Measurements from ENCODE around the gene SLC44A4.

The SLC44A4 gene

DNA sequence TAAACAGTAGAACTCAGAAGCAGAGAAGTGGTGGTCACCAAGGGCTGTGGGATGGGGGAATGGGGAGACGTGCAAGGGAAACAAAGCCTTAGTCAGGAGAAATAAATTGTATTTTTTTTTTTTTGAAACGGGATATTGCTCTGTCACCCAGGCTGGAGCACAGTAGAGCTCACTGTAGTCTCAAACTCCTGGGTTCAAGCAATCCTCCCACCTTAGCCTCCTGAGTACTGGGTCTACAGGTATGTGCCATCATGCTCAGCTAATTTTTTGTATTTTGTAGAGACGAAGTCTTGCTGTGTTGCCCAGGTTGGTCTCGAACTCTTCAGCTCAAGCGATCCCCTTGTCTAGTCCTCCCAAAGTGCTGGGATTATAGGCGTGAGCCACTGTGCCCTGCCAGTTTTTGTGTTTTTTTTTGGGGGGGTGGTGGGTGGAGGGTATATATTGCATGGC is 47.9 kb downstream of the SLC44A4 start:
- TF ChIP-seq EZH2phosphoT487 (IDR thresholded peaks at IDR 0.05; ENCODE audit: low read depth): no peak
- TF ChIP-seq, protein P1, sequence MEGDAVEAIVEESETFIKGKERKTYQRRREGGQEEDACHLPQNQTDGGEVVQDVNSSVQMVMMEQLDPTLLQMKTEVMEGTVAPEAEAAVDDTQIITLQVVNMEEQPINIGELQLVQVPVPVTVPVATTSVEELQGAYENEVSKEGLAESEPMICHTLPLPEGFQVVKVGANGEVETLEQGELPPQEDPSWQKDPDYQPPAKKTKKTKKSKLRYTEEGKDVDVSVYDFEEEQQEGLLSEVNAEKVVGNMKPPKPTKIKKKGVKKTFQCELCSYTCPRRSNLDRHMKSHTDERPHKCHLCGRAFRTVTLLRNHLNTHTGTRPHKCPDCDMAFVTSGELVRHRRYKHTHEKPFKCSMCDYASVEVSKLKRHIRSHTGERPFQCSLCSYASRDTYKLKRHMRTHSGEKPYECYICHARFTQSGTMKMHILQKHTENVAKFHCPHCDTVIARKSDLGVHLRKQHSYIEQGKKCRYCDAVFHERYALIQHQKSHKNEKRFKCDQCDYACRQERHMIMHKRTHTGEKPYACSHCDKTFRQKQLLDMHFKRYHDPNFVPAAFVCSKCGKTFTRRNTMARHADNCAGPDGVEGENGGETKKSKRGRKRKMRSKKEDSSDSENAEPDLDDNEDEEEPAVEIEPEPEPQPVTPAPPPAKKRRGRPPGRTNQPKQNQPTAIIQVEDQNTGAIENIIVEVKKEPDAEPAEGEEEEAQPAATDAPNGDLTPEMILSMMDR (IDR thresholded peaks at IDR 0.05; ENCODE audit: low read depth, low read length): no peak
- Histone ChIP-seq H3K9me3 (ENCODE audit: insufficient read depth, low read length) (no peaks in the 10 kb centered on the region), H3K4me2 (ENCODE audit: low read length) (peak overlapping the region; percentile 94), H2AFZ (ENCODE audit: low read depth, low read length) (peak overlapping the region; percentile 97; the same call in 1 of the 2 replicates), H3K79me2 (ENCODE audit: low read length) (peaks cover 18% of the 10 kb centered on the region), H3K9ac (ENCODE audit: low read length) (peak overlapping the region; percentile 84), H3K4me3 (ENCODE audit: low read length) (peak overlapping the region; percentile 84), H3K4me1 (ENCODE audit: low read length) (peaks cover 19% of the 10 kb centered on the region), H3K36me3 (replicated peaks; ENCODE audit: low read depth, low read length) (peaks cover 5% of the 10 kb centered on the region), H4K20me1 (ENCODE audit: insufficient read depth, low read length) (no peaks in the 10 kb centered on the region), H3K27me3 (ENCODE audit: low read depth, low read length) (no peaks in the 10 kb centered on the region), H3K27ac (ENCODE audit: low read length) (0 out of 2 replicates have a peak overlapping the region, but pooled peaks have one; percentile 64)

- Histone ChIP-seq H3K79me2 (ENCODE audit: low read length) (peaks cover 7% of the 10 kb centered on the region), H4K20me1 (ENCODE audit: insufficient read depth, low read length) (no peaks in the 10 kb centered on the region), H3K27me3 (ENCODE audit: low read depth, low read length) (no peaks in the 10 kb centered on the region), H3K9me3 (ENCODE audit: insufficient read depth, low read length) (no peaks in the 10 kb centered on the region), H2AFZ (ENCODE audit: low read depth, low read length) (no peak overlapping the region), H3K36me3 (replicated peaks; ENCODE audit: low read depth, low read length) (no peaks in the 10 kb centered on the region), H3K27ac (ENCODE audit: low read length) (peak overlapping the region; percentile 64), H3K9ac (ENCODE audit: low read length) (peak overlapping the region; percentile 84), H3K4me2 (ENCODE audit: low read length) (peak overlapping the region; percentile 94), H3K4me1 (ENCODE audit: low read length) (peaks cover 19% of the 10 kb centered on the region), H3K4me3 (ENCODE audit: low read length) (peak overlapping the region; percentile 84)
- TF ChIP-seq, protein P1 (IDR thresholded peaks at IDR 0.05; ENCODE audit: low read depth, low read length): peak; percentile 35
- no peak for TF ChIP-seq EZH2phosphoT487 (IDR thresholded peaks at IDR 0.05; ENCODE audit: low read depth)
These were observed 49.0 kb downstream of the SLC44A4 start for GRCh38 chr6:31829633-31830283.

DNA sequence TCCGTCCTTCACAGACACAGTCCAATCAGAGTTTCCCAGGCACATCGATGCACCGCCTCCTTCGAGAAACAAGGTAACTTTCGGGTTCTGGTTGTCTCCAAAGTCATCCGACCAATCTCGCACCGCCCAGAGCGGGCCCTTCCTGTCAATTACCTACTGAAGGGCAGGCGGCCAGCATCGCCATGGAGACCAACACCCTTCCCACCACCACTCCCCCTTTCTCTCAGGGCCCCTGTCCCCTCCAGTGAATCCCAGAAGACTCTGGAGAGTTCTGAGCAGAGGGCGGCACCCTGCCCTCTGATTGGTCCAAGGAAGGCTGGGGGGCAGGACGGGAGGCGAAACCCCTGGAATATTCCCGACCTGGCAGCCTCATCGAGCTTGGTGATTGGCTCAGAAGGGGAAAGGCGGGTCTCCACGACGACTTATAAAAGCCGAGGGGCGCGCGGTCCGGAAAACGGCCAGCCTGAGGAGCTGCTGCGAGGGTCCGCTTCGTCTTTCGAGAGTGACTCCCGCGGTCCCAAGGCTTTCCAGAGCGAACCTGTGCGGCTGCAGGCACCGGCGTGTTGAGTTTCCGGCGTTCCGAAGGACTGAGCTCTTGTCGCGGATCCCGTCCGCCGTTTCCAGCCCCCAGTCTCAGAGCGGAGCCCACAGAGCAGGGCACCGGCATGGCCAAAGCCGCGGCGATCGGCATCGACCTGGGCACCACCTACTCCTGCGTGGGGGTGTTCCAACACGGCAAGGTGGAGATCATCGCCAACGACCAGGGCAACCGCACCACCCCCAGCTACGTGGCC is 51.3 kb downstream of the SLC44A4 start, which contains the start of gene HSPA1B:
HSPA1B (plus strand) TSS at position 453 of the 794 bp plus-strand sequence; CDS start at position 666, 213 bp downstream.
- Histone ChIP-seq H3K9ac (ENCODE audit: low read length) (peak within 1 kb of the TSS; percentile 72), H4K20me1 (ENCODE audit: insufficient read depth, low read length) (no peaks in the 10 kb centered on the region), H2AFZ (ENCODE audit: low read depth, low read length) (peak within 1 kb of the TSS; percentile 68), H3K9me3 (ENCODE audit: insufficient read depth, low read length) (no peaks in the 10 kb centered on the region), H3K4me3 (ENCODE audit: low read length) (peak within 1 kb of the TSS; percentile 78), H3K36me3 (replicated peaks; ENCODE audit: low read depth, low read length) (no peaks in the 10 kb centered on the region), H3K27ac (ENCODE audit: low read length) (peak within 1 kb of the TSS; percentile 30), H3K4me2 (ENCODE audit: low read length) (peak within 1 kb of the TSS; percentile 81), H3K79me2 (ENCODE audit: low read length) (no peaks in the 10 kb centered on the region), H3K4me1 (ENCODE audit: low read length) (peaks cover 21% of the 10 kb centered on the region), H3K27me3 (ENCODE audit: low read depth, low read length) (no peaks in the 10 kb centered on the region)
- TF ChIP-seq, protein P1 (IDR thresholded peaks at IDR 0.05; ENCODE audit: low read depth, low read length): no peak
- no peak for TF ChIP-seq EZH2phosphoT487 (IDR thresholded peaks at IDR 0.05; ENCODE audit: low read depth)

- H2AFZ ChIP-seq (ENCODE audit: low read depth, low read length): peak overlapping the region; percentile 68
These were observed 52.0 kb downstream of the SLC44A4 start for GRCh38 chr6:31826793-31827285.

More at GRCh38 chr6:31826793-31827285, 52.0 kb downstream of the SLC44A4 start:
- TF ChIP-seq, protein P1 (IDR thresholded peaks at IDR 0.05; ENCODE audit: low read depth, low read length): no peak
- TF ChIP-seq EZH2phosphoT487 (IDR thresholded peaks at IDR 0.05; ENCODE audit: low read depth): no peak
- Histone ChIP-seq H4K20me1 (ENCODE audit: insufficient read depth, low read length) (no peaks in the 10 kb centered on the region), H3K4me3 (ENCODE audit: low read length) (peak overlapping the region; percentile 78), H3K27ac (ENCODE audit: low read length) (peak overlapping the region; percentile 30), H3K9ac (ENCODE audit: low read length) (peak overlapping the region; percentile 72), H3K27me3 (ENCODE audit: low read depth, low read length) (no peaks in the 10 kb centered on the region), H3K79me2 (ENCODE audit: low read length) (no peaks in the 10 kb centered on the region), H3K4me2 (ENCODE audit: low read length) (peak overlapping the region; percentile 81), H3K36me3 (replicated peaks; ENCODE audit: low read depth, low read length) (no peaks in the 10 kb centered on the region), H3K4me1 (ENCODE audit: low read length) (peaks cover 23% of the 10 kb centered on the region), H3K9me3 (ENCODE audit: insufficient read depth, low read length) (no peaks in the 10 kb centered on the region)

Data from OCI-LY3 (cell line).